ENCODE results near the gene RFPL4AL1.

RFPL4AL1 gene

GRCh38 chr19:55820037-55820436 lies 51.1 kb downstream of the RFPL4AL1 start:
- Histone ChIP-seq H3K4me3 (ENCODE audit: low read length in 2 of 2) (no peak overlapping the region), H3K9me3 (ENCODE audit: control insufficient read depth in 2 of 2, low read length in 2 of 2) (no peaks in the 10 kb centered on the region), H3K36me3 (ENCODE audit: control insufficient read depth in 2 of 2, insufficient read depth in 2 of 2, low read length in 2 of 2) (no peaks in the 10 kb centered on the region), H3K27ac (ENCODE audit: low read length) (no peak overlapping the region), H3K9ac (ENCODE audit: low read length in 2 of 2) (no peak overlapping the region), H3K4me1 (ENCODE audit: control insufficient read depth, insufficient read depth, low read length) (no peaks in the 10 kb centered on the region), H3K27me3 (ENCODE audit: control insufficient read depth in 1 of 2, insufficient read depth in 2 of 2, low read length in 2 of 2) (no peaks in the 10 kb centered on the region)
